Uterus (tissue), 2 donors: ENCODE measurements around the gene MRPL18.

Experiments
- POLR2A ChIP-seq, 2 donors: fragments of 450-650 bp; IDR thresholded peaks; one replicate each; pipeline ENCODE4 v1.6.1; 2016; ENCODE audit warnings: antibody characterized with exemption in 2 of 2, mild to moderate bottlenecking in 1 of 2, moderate library complexity in 1 of 2
- TF ChIP-seq, protein P1 (sequence below), 4 experiments: fragments of 200-600 bp in 2 of 4; fragments of 450-650 bp in 2 of 4; sonication (generic) in 2 of 4; IDR thresholded peaks; one replicate each; pipeline ENCODE4 v1.5.1; 2016 to 2019; ENCODE audit warnings: antibody characterized with exemption in 4 of 4, mild to moderate bottlenecking in 2 of 4, moderate library complexity in 1 of 4

GRCh38 chr6:159832946-159833345 lies 42.7 kb downstream of the MRPL18 start:
- TF ChIP-seq, protein P1, sequence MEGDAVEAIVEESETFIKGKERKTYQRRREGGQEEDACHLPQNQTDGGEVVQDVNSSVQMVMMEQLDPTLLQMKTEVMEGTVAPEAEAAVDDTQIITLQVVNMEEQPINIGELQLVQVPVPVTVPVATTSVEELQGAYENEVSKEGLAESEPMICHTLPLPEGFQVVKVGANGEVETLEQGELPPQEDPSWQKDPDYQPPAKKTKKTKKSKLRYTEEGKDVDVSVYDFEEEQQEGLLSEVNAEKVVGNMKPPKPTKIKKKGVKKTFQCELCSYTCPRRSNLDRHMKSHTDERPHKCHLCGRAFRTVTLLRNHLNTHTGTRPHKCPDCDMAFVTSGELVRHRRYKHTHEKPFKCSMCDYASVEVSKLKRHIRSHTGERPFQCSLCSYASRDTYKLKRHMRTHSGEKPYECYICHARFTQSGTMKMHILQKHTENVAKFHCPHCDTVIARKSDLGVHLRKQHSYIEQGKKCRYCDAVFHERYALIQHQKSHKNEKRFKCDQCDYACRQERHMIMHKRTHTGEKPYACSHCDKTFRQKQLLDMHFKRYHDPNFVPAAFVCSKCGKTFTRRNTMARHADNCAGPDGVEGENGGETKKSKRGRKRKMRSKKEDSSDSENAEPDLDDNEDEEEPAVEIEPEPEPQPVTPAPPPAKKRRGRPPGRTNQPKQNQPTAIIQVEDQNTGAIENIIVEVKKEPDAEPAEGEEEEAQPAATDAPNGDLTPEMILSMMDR (IDR thresholded peaks at IDR 0.05) = no peak
- TF ChIP-seq POLR2A (IDR thresholded peaks at IDR 0.05) = no peak
